ENCODE measurements around the gene TNS3.

- no peak for TF ChIP-seq CTCF (IDR thresholded peaks at IDR 0.05)
- no peak for TF ChIP-seq POLR2A (IDR thresholded peaks at IDR 0.05)
Observed at GRCh38 chr7:47367369-47367768, 214.5 kb downstream of the TNS3 start.

Data from uterus (tissue), 2 donors.